ENCODE measurements around the gene TMEM43.
"Not testable (repeated sequence)": the region's sequence is repeated elsewhere in the genome, so short reads cannot be mapped to it uniquely, and the experiment has no call there.

Gene TMEM43

GRCh38 chr3:14124615-14125192, at the start of gene TMEM43, which contains the start of gene CHCHD4:
Gene TMEM43 (plus strand): TSS chr3:14125052. CDS start chr3:14125194, 142 bp downstream.
Gene CHCHD4 (minus strand): TSS chr3:14124870. CDS start chr3:14124676, 194 bp downstream.
- FAIRE-seq, result peak; percentile 48

- not testable (repeated sequence) for FAIRE-seq
Observed at GRCh38 chr3:14075233-14075632, 49.6 kb upstream of the TMEM43 start.

GRCh38 chr3:14077310-14077709, 47.5 kb upstream of the TMEM43 start:
- FAIRE-seq, result no peak

- no peak for FAIRE-seq
Observed at GRCh38 chr3:14082108-14082657, 42.7 kb upstream of the TMEM43 start.

GRCh38 chr3:14087461-14087860, 37.4 kb upstream of the TMEM43 start:
- not testable (repeated sequence) for FAIRE-seq

- not testable (repeated sequence) for FAIRE-seq
Observed at GRCh38 chr3:14091959-14092358, 32.9 kb upstream of the TMEM43 start.

- peak; percentile 46 for FAIRE-seq
Observed at GRCh38 chr3:14092464-14092863, 32.4 kb upstream of the TMEM43 start.

GRCh38 chr3:14093831-14094230, 31.0 kb upstream of the TMEM43 start:
- no peak for FAIRE-seq

GRCh38 chr3:14096742-14097141, 28.1 kb upstream of the TMEM43 start:
- no peak for FAIRE-seq

- no peak for FAIRE-seq
Observed at GRCh38 chr3:14097616-14098391, 27.0 kb upstream of the TMEM43 start.

- FAIRE-seq, result not testable (repeated sequence)
Observed at GRCh38 chr3:14109821-14110220, 15.0 kb upstream of the TMEM43 start.

GRCh38 chr3:14110699-14111098, 14.2 kb upstream of the TMEM43 start:
- no peak for FAIRE-seq

- no peak for FAIRE-seq
Observed at GRCh38 chr3:14113965-14114635, 10.8 kb upstream of the TMEM43 start.

GRCh38 chr3:14117468-14118399, 7.1 kb upstream of the TMEM43 start:
- no peak for FAIRE-seq

GRCh38 chr3:14118400-14119381, 6.2 kb upstream of the TMEM43 start:
- no peak for FAIRE-seq

GRCh38 chr3:14119651-14120050, 5.2 kb upstream of the TMEM43 start:
- no peak for FAIRE-seq

- no peak for FAIRE-seq
Observed at GRCh38 chr3:14120111-14120920, 4.5 kb upstream of the TMEM43 start.

GRCh38 chr3:14120921-14121448, 3.9 kb upstream of the TMEM43 start:
- FAIRE-seq, result not testable (repeated sequence)

GRCh38 chr3:14121859-14122258, 3.0 kb upstream of the TMEM43 start:
- no peak for FAIRE-seq

GRCh38 chr3:14122301-14122700, 2.6 kb upstream of the TMEM43 start:
- no peak for FAIRE-seq
